GM12864 (cell line): Measurements from ENCODE around the gene PLEKHO2.

Experiments
- DNase-seq: peaks from one replicate; pipeline ENCODE4 v3.0.0-alpha.2; 2011; ENCODE audit warnings: low read depth
- H3K4me3 ChIP-seq: 2 replicates; pipeline ENCODE4 v1.5.1; 2011; ENCODE audit warnings: mild to moderate bottlenecking, low read depth, low read length, control low read depth
- TF ChIP-seq, protein P1 (sequence below): IDR thresholded peaks from 2 replicates; pipeline ENCODE4 v1.5.1; 2011; ENCODE audit warnings: low read depth, mild to moderate bottlenecking, moderate library complexity, low read length, control low read depth, inconsistent platforms; ENCODE audit errors: missing control alignments

Gene PLEKHO2

DNA sequence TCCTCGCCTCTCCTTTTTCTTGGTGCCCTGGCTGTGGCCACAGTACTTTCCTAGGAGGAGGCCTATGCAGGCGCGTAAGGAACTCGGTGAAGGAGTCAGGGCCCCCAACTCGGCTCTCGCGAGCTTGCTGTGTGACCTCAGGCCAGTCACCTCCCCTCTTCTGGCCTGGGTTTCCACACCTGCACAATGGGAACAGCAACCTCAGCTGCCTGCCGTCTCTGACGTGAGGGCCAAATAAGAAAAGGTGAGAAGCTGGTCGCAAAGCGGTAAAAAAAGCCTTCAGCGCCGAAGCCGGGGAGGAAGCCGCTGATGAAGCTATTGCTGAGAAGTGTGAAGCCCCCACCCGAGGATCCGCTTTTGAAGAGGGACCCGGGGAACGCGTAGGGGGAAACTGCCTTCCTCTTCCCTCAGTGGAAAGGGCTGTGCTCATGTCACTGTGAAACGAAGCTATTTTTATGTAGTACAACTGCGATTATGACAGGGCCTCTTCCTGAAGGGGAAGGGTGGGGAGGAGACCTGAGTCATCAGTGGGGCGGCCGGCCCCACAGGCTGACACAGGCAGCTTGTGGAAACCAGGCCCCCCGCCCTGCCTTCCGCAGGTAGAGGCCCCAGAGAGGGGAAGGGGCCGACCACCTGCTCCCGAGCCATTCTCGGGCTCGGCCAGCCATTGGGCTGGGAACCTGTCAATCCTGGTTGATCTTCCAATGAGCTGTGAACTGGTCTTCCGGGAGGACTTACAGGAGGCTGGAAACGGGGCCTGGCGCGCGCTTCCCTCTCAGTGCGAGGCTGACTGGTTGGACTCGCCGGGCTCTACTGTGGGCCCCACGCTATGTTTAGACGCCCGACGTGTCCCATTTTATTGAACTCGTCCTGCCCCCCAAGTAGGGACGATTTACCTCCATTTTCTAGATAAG is 52.0 kb downstream of the PLEKHO2 start:
- peak overlapping the region; percentile 65 for H3K4me3 ChIP-seq
- TF ChIP-seq, protein P1, sequence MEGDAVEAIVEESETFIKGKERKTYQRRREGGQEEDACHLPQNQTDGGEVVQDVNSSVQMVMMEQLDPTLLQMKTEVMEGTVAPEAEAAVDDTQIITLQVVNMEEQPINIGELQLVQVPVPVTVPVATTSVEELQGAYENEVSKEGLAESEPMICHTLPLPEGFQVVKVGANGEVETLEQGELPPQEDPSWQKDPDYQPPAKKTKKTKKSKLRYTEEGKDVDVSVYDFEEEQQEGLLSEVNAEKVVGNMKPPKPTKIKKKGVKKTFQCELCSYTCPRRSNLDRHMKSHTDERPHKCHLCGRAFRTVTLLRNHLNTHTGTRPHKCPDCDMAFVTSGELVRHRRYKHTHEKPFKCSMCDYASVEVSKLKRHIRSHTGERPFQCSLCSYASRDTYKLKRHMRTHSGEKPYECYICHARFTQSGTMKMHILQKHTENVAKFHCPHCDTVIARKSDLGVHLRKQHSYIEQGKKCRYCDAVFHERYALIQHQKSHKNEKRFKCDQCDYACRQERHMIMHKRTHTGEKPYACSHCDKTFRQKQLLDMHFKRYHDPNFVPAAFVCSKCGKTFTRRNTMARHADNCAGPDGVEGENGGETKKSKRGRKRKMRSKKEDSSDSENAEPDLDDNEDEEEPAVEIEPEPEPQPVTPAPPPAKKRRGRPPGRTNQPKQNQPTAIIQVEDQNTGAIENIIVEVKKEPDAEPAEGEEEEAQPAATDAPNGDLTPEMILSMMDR, result no peak
- DNase-seq, result peak; percentile 99

DNA sequence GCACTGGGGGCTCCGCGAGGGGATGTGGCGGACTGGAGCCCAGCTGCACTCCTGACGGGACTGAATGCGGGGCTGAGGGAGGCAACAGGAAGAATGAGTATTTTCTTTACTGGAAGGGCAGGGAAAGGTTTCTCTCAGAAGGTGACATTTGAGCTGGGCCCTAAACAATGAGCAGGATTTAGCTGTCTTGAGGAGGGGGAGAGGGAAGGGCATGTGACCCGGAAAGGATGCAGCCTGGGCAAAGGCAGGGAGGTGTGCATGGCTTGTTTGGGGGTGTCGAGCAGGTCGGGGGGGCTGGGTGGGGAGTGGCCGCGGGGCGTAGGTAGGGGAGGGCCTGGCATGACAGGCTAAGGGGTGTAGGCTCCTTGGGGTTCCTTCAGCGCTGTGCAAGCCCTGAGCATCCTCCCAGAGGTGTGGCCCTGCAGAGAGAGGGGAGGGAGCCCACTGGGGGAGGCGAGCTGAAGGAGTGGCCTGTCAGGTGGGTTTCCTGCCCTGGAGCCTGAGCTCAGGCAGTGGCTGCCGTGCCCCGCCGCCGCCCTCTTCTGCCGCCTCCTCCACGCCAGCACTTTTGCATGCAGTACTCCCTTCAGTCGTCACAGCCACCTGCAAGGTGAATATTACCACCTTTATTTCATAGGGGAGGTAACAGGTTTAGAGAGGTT is 52.8 kb downstream of the PLEKHO2 start:
- TF ChIP-seq, protein P1, result no peak
- peak; percentile 93 for DNase-seq
- H3K4me3 ChIP-seq, result peak overlapping the region; percentile 65

DNA sequence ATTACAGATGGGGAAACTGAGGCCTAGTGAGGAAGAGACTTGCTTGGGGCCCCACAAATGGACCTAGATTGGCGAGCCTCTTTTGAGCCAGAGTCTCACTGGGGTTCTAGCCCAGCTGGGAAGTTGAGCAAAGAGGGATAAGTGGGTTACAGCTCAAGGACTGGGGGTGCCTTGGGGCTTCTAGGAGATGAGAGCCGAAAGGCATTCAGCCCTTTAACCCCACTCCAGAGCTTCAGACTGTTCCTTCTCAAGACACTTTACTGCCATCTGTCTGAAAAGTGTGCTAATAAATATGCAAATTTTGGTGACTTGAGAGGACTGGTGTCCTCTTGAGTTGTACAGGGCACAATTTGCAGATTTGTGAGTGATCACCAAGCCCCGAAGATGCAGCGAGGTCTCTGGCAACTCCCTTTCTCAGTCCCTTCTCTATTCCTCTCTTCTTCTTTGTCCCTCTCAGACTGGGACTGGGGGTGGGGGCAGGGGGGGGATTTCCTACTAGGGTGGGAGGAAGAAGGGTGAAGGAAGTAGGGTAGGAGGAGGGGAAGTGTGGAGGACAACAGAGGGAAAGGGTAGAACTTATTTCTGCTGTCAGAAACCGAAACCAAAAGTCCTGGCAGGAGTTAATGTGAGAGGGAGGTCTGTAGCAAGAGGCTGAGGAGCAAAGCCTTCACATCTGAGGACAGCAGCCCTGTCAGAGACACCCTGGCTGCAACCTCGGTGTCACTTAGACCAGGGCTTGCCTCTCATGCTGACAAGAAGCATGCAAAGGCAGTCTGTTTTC is 53.8 kb downstream of the PLEKHO2 start:
- peak overlapping the region; percentile 65 for H3K4me3 ChIP-seq
- peak; percentile 85 for DNase-seq
- TF ChIP-seq, protein P1, result no peak

DNA sequence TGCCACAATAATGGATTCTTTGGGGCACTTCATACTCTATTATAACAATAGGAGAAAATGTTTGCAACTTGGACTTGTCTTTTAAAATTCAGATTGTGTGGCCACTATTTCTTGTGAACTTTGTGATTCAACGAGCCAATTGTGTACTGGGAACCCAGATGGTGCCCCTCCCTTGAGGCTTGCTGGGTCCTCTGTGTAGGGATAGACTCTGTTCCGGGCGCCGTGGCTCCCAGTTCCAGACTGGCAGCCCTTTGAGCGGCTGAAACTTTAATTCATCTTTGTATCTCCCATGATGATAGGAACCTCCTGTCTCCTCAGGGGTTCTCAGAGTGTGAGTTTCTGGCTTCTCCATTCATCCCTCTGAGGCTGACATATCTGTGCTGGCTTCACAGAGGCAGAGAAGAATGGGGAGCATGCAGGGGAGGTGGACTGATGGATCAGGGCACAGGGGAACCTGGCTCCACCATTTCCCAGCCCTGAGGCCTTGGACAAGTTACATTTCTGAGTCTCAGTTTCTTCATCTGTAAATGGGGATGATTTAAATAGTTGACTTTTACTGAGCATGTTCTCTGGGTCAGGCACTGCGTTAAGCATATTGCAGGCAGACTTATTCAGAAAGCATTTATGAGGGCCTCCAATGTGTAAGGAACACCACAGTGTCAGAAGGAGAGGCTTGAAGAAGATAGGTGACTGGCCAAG is 54.8 kb downstream of the PLEKHO2 start:
- TF ChIP-seq, protein P1, result no peak
- peak overlapping the region; percentile 65 for H3K4me3 ChIP-seq
- no peak for DNase-seq

DNA sequence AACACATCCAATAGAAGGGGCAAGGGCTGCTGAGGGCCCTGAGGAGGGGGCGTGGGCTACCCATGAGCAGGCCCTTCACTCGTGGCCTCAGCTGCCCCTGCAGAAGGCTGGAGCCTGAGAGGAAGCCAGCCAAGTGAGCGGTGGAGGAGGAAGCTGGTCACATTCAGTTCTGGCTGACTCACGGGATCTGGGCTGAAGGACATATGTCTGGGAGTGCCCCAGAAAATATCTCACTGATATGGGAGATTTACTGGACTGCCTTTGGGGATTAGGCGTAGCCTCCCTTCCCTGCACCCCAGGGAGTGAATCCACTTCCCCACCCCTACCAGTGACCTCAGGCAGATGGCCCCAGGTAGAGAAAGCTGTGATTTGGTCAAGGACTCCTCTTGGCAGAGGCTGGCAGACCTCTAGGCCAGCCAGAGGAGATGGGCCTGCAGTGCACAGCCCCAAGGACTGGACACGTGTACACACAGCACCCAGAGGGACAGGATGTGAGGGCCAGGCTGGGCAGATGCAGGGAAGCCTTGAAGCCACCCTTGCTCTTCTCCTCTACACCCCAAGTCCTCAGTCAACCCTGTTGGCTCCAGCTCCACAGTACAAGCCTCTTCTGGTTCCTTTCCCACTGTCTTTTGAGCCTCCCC is 55.8 kb downstream of the PLEKHO2 start:
- TF ChIP-seq, protein P1, result no peak
- H3K4me3 ChIP-seq, result no peak overlapping the region
- DNase-seq, result no peak

DNA sequence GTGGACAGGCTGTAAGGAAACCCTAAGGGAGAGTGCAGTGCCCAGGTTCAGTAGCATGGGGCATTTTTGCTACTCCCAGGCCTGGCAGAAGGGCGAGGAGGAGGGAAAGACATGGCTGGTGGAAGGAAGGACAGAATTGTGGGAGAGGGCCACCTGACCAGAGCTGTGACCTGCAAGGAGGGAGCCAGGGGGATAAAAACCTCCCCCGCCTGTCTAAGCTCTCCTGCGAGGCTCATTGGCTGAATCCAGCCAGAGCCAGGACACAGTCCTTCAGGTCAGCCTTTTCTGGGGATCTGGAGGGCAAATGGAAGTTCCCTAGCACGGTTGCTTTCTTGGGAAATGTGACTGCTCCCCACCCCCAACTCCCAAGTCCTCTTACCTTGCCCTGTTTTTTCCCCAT is 56.7 kb downstream of the PLEKHO2 start:
- TF ChIP-seq, protein P1, result no peak
- H3K4me3 ChIP-seq, result no peak overlapping the region
- no peak for DNase-seq
